T-cell (primary cell): ENCODE results near the gene TRPC4. TPM values are rescaled to one million over a fixed set of nuclear protein-coding genes. Genes with fewer than 3 reads are reported as not detected.

ENCODE experiments used
- ATAC-seq, 4 experiments: fragments of 200-7000 bp in 3 of 4; fragments of 150-1000 bp in 1 of 4; cut with Tn5 transposase; replicated peaks in 1 of 4; 1 replicate in 3 of 4; 2 replicates in 1 of 4; pipeline ENCODE4 v1.10.0; 2021; ENCODE audit warnings: moderate library complexity in 3 of 4, mild to moderate bottlenecking in 2 of 4, moderate number of reproducible peaks in 1 of 4
- CTCF ChIA-PET, 2 donors: fragments of 300-600 bp; sonication (Branson Sonifier 250); formaldehyde crosslinking; loops; one replicate each; lab custom pipeline; 2022; ENCODE audit warnings: antibody characterized with exemption in 2 of 2; lab: Charles Lee
- POLR2A ChIA-PET, 2 donors: fragments of 300-600 bp; sonication (Branson Sonifier 250); formaldehyde crosslinking; loops; one replicate each; lab custom pipeline; 2022; ENCODE audit warnings: antibody characterized with exemption in 2 of 2; lab: Charles Lee
- DNase-seq, 35 experiments: peaks; one replicate each; pipeline versions ENCODE4 v3.0.0 to v3.0.0-alpha.2; 2013 to 2023
- H3K27ac ChIP-seq: one replicate; pipeline ENCODE4 v1.5.1; 2013; ENCODE audit warnings: low read length
- H3K27me3 ChIP-seq, 2 experiments: replicated peaks in 1 of 2; 1 replicate in 1 of 2; 2 replicates in 1 of 2; pipeline versions ENCODE4 v1.6.1 to v1.7.0; 2013; ENCODE audit warnings: low read length in 1 of 2, mixed read lengths in 1 of 2; ENCODE audit not compliant: control insufficient read depth in 2 of 2, insufficient read depth in 2 of 2; ENCODE audit errors: extremely low read depth in 1 of 2
- H3K36me3 ChIP-seq, 2 donors: 1 replicate in 1 of 2; 2 replicates in 1 of 2; pipeline versions ENCODE4 v1.6.1 to v1.7.0; 2013; ENCODE audit warnings: low read length in 1 of 2; ENCODE audit not compliant: control insufficient read depth in 2 of 2, insufficient read depth in 1 of 2; ENCODE audit errors: extremely low read depth in 1 of 2
- H3K4me1 ChIP-seq, 2 experiments: 1 replicate in 1 of 2; 2 replicates in 1 of 2; pipeline versions ENCODE4 v1.6.1 to v1.7.0; 2013; ENCODE audit warnings: low read length in 2 of 2, mixed read lengths in 1 of 2; ENCODE audit not compliant: insufficient read depth in 2 of 2, control insufficient read depth in 1 of 2; ENCODE audit errors: extremely low read depth in 1 of 2
- H3K4me3 ChIP-seq, 2 donors: 1 replicate in 1 of 2; 2 replicates in 1 of 2; pipeline versions ENCODE4 v1.5.1 to v1.7.0; 2013; ENCODE audit warnings: mild to moderate bottlenecking in 2 of 2, low read length in 1 of 2, moderate library complexity in 1 of 2; ENCODE audit not compliant: control insufficient read depth in 1 of 2; ENCODE audit errors: extremely low read depth in 1 of 2
- H3K9me3 ChIP-seq: 2 replicates; pipeline ENCODE4 v1.7.0; 2013
- H3K27ac Mint-ChIP-seq, 2 donors: one replicate each; pipeline ENCODE4 v1.8.0; 2020 to 2021; ENCODE audit warnings: mild to moderate bottlenecking in 2 of 2, mixed read lengths in 2 of 2
- H3K27me3 Mint-ChIP-seq, 2 donors: one replicate each; pipeline ENCODE4 v1.8.0; 2021 to 2022; ENCODE audit warnings: mixed read lengths in 2 of 2
- H3K36me3 Mint-ChIP-seq: one replicate; pipeline ENCODE4 v1.8.0; 2021; ENCODE audit warnings: mixed read lengths
- H3K4me1 Mint-ChIP-seq, 3 donors: one replicate each; pipeline ENCODE4 v1.8.0; 2020 to 2022; ENCODE audit warnings: mixed read lengths in 3 of 3, mild to moderate bottlenecking in 1 of 3
- H3K4me3 Mint-ChIP-seq, 3 donors: one replicate each; pipeline ENCODE4 v1.8.0; 2020 to 2022; ENCODE audit warnings: mild to moderate bottlenecking in 3 of 3, mixed read lengths in 3 of 3, moderate library complexity in 3 of 3
- H3K9me3 Mint-ChIP-seq, 3 donors: one replicate each; pipeline ENCODE4 v1.8.0; 2020 to 2022; ENCODE audit warnings: mixed read lengths in 3 of 3
- WGBS: methylation state at CpG from one replicate; pipeline ENCODE4 v1.1.5; 2013; ENCODE audit warnings: missing lambda C conversion rate; ENCODE audit not compliant: insufficient coverage; 5-methylcytosine and 5-hydroxymethylcytosine counted together
- total RNA-seq, 35 experiments: library from RNA in 6 of 35; stranded (reverse) in 6 of 35; fragments of 120-200 nt in 1 of 35; gene quantifications; one replicate each; pipeline versions ENCODE4 v1.2.1 to v1.2.4 and lab custom pipeline; 2013 to 2026

The TRPC4 gene
- total RNA-seq, 5 donors from 2014 or later (not counting 1 experiment from before 2014, with no cell fraction given), result not detected

GRCh38 chr13:37775871-37776270, 93.7 kb downstream of the TRPC4 start:
- no CpG with 5 or more reads among the region's 1 CpG for WGBS
- H3K4me3 ChIP-seq, result no peak overlapping the region
- H3K9me3 ChIP-seq, result no peaks in the 10 kb centered on the region

GRCh38 chr13:37772644-37773043, 96.9 kb downstream of the TRPC4 start:
- H3K9me3 Mint-ChIP-seq, result no peaks in the 10 kb centered on the region
- Histone ChIP-seq H3K36me3 (no peaks in the 10 kb centered on the region), H3K4me3 (no peak overlapping the region), H3K27me3 (no peaks in the 10 kb centered on the region), H3K9me3 (no peaks in the 10 kb centered on the region), H3K27ac (no peak overlapping the region), H3K4me1 (no peaks in the 10 kb centered on the region)
- no peak for DNase-seq
- H3K4me3 Mint-ChIP-seq, result no peak overlapping the region
- 58% methylated on average over 2 of the region's 7 CpGs for WGBS
- no peaks in the 10 kb centered on the region for H3K36me3 Mint-ChIP-seq
- ATAC-seq, result no peak
- CTCF ChIA-PET, result no interaction called here
- no peak overlapping the region for H3K27ac Mint-ChIP-seq
- H3K4me1 Mint-ChIP-seq, result no peaks in the 10 kb centered on the region
- POLR2A ChIA-PET, result no interaction called here
- H3K27me3 Mint-ChIP-seq, result no peaks in the 10 kb centered on the region

More at GRCh38 chr13:37775871-37776270, 93.7 kb downstream of the TRPC4 start:
- Mint-ChIP-seq H3K27me3 (no peaks in the 10 kb centered on the region), H3K4me1 (no peaks in the 10 kb centered on the region), H3K4me3 (no peak overlapping the region), H3K27ac (no peak overlapping the region), H3K9me3 (no peaks in the 10 kb centered on the region), H3K36me3 (no peaks in the 10 kb centered on the region)
- ATAC-seq, result no peak
- Histone ChIP-seq H3K27me3 (no peaks in the 10 kb centered on the region), H3K36me3 (no peaks in the 10 kb centered on the region), H3K27ac (no peak overlapping the region), H3K4me1 (no peaks in the 10 kb centered on the region)
- DNase-seq, result no peak
- ChIA-PET POLR2A (no interaction called here), CTCF (no interaction called here)

- Mint-ChIP-seq H3K4me3 (no peak overlapping the region), H3K9me3 (no peaks in the 10 kb centered on the region), H3K36me3 (no peaks in the 10 kb centered on the region), H3K27ac (no peak overlapping the region), H3K4me1 (no peaks in the 10 kb centered on the region), H3K27me3 (no peaks in the 10 kb centered on the region)
- H3K4me1 ChIP-seq, result no peaks in the 10 kb centered on the region
- DNase-seq (no peak), ATAC-seq (no peak)
- no peak overlapping the region for H3K27ac ChIP-seq
- no peaks in the 10 kb centered on the region for H3K36me3 ChIP-seq
- ChIA-PET CTCF (no interaction called here), POLR2A (no interaction called here)
- H3K27me3 ChIP-seq, result no peaks in the 10 kb centered on the region
- H3K4me3 ChIP-seq, result no peak overlapping the region
- no peaks in the 10 kb centered on the region for H3K9me3 ChIP-seq
- no CpG with 5 or more reads among the region's 2 CpGs for WGBS
Observed at GRCh38 chr13:37769545-37769944, 100.0 kb downstream of the TRPC4 start.

GRCh38 chr13:37769078-37769477, 100.5 kb downstream of the TRPC4 start:
- Mint-ChIP-seq H3K4me3 (no peak overlapping the region), H3K4me1 (no peaks in the 10 kb centered on the region), H3K27me3 (no peaks in the 10 kb centered on the region), H3K27ac (no peak overlapping the region), H3K9me3 (no peaks in the 10 kb centered on the region), H3K36me3 (no peaks in the 10 kb centered on the region)
- DNase-seq, result no peak
- Histone ChIP-seq H3K27me3 (no peaks in the 10 kb centered on the region), H3K27ac (no peak overlapping the region), H3K4me1 (no peaks in the 10 kb centered on the region), H3K4me3 (no peak overlapping the region), H3K9me3 (no peaks in the 10 kb centered on the region), H3K36me3 (no peaks in the 10 kb centered on the region)
- ChIA-PET CTCF (no interaction called here), POLR2A (no interaction called here)
- WGBS, result no CpG with 5 or more reads among the region's 2 CpGs
- ATAC-seq, result no peak

- ATAC-seq, result no peak
- Mint-ChIP-seq H3K4me3 (no peak overlapping the region), H3K36me3 (no peaks in the 10 kb centered on the region), H3K27ac (no peak overlapping the region), H3K27me3 (no peaks in the 10 kb centered on the region), H3K9me3 (peaks cover 0 to 3% (median 0%) of the 10 kb centered on the region in 3 donors), H3K4me1 (no peaks in the 10 kb centered on the region)
- Histone ChIP-seq H3K36me3 (no peaks in the 10 kb centered on the region), H3K4me3 (no peak overlapping the region), H3K27ac (no peak overlapping the region), H3K4me1 (no peaks in the 10 kb centered on the region), H3K27me3 (no peaks in the 10 kb centered on the region), H3K9me3 (no peaks in the 10 kb centered on the region)
- ChIA-PET POLR2A (no interaction called here), CTCF (no interaction called here)
- WGBS, result 65% methylated on average over 2 of the region's 3 CpGs
- DNase-seq, result no peak
Observed at GRCh38 chr13:37766502-37766901, 103.1 kb downstream of the TRPC4 start.

- POLR2A ChIA-PET, result interaction anchor here in 1 of 2 donors (0.7 kb wide), 1 partner anchor 99 kb away, joined by 3 read pairs; no protein-coding TSS in a partner anchor
Observed at GRCh38 chr13:37755349-37755748, 114.2 kb downstream of the TRPC4 start.

GRCh38 chr13:37753776-37754175, 115.8 kb downstream of the TRPC4 start:
- WGBS, result 20% methylated on average over 1 of the region's 6 CpGs
- Histone ChIP-seq H3K4me1 (no peaks in the 10 kb centered on the region), H3K27ac (no peak overlapping the region), H3K36me3 (no peaks in the 10 kb centered on the region), H3K9me3 (no peaks in the 10 kb centered on the region), H3K27me3 (no peaks in the 10 kb centered on the region), H3K4me3 (no peak overlapping the region)
- no peak overlapping the region for H3K4me3 Mint-ChIP-seq
- H3K27me3 Mint-ChIP-seq, result no peaks in the 10 kb centered on the region
- no peak overlapping the region for H3K27ac Mint-ChIP-seq
- no peaks in the 10 kb centered on the region for H3K9me3 Mint-ChIP-seq
- ATAC-seq (no peak), DNase-seq (no peak)
- H3K4me1 Mint-ChIP-seq, result no peaks in the 10 kb centered on the region
- CTCF ChIA-PET, result no interaction called here
- POLR2A ChIA-PET, result no interaction called here
- no peaks in the 10 kb centered on the region for H3K36me3 Mint-ChIP-seq

More at GRCh38 chr13:37755349-37755748, 114.2 kb downstream of the TRPC4 start:
- Histone ChIP-seq H3K4me1 (no peaks in the 10 kb centered on the region), H3K4me3 (no peak overlapping the region), H3K36me3 (no peaks in the 10 kb centered on the region), H3K9me3 (no peaks in the 10 kb centered on the region), H3K27me3 (no peaks in the 10 kb centered on the region), H3K27ac (no peak overlapping the region)
- CTCF ChIA-PET, result no interaction called here
- no peak for ATAC-seq
- Mint-ChIP-seq H3K4me1 (no peaks in the 10 kb centered on the region), H3K9me3 (no peaks in the 10 kb centered on the region), H3K36me3 (no peaks in the 10 kb centered on the region), H3K27me3 (no peaks in the 10 kb centered on the region), H3K27ac (no peak overlapping the region), H3K4me3 (no peak overlapping the region)
- WGBS, result 76% methylated on average over 2 of the region's 3 CpGs
- DNase-seq, result no peak
